ENCODE results near the gene FZD7. TPM values are rescaled to one million over a fixed set of nuclear protein-coding genes. Genes with fewer than 3 reads are reported as not detected.

Gene FZD7
- total RNA-seq, 2 donors from 2014 or later: 16.1 to 26.1 TPM

GRCh38 chr2:202039278-202040078 is 5.8 kb downstream of the FZD7 start:
- no peak for TF ChIP-seq POLR2AphosphoS5 (IDR thresholded peaks at IDR 0.05)
- no peak for TF ChIP-seq CTCF (IDR thresholded peaks at IDR 0.05)
- TF ChIP-seq POLR2A (IDR thresholded peaks at IDR 0.05): no peak
- 11% methylated on average over 13 of the region's 13 CpGs for WGBS
- Histone ChIP-seq H3K27me3 (replicated peaks; ENCODE audit: insufficient read depth) (no peaks in the 10 kb centered on the region), H3K9me3 (no peaks in the 10 kb centered on the region), H3K4me3 (no peak overlapping the region), H3K4me1 (replicated peaks) (no peaks in the 10 kb centered on the region), H3K36me3 (no peaks in the 10 kb centered on the region), H3K27ac (peak overlapping the region; percentile 90 to 95)
- intact Hi-C loops (cut with DNase I): loop anchor here (5.0 kb wide), 2 partner anchors 113 to 133 kb away; no protein-coding TSS in a partner anchor
- peak; percentile 9 for DNase-seq (ENCODE audit: low spot score)

DNA sequence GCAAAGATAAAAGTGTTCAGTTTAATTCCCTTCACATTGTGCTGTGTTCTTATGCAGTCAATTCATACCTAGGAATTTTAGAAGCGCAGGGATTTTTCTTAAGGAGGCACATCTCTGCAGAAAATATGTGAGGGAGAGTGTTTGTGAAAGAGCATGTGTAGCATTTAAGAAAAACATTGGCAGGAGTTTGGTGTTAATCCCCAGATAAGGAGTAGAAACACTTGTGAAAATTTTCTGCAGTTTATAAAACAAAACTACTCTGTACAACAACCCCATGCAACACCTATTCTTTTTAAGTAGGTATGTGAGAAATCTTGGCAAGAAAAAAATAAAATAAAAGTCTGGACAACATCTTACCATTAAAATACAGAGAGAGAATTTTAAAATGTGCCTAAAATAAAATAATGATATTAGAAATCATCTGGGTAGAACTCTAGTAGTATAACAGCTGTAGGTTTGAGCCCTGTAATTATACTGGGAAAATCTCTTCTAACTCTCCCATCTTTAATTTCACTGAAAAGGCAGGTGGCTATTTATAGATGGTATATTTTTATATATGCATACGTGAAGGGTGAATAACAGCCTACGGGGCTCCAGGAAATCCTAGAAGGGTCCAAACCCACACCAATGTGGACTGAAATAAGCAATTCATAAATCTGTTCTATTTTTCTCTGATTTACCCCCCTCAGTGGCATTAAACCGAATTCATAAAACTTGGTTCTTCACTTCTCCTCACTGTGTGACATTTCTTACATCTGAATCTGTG is 6.6 kb downstream of the FZD7 start:
- TF ChIP-seq POLR2AphosphoS5 (IDR thresholded peaks at IDR 0.05) (no peak), CTCF (IDR thresholded peaks at IDR 0.05) (no peak), POLR2A (IDR thresholded peaks at IDR 0.05) (no peak)
- peak overlapping the region in 1 of 2 donors; percentile 95 for H3K27ac ChIP-seq
- H3K9me3 ChIP-seq: no peaks in the 10 kb centered on the region
- H3K4me1 ChIP-seq (replicated peaks): no peaks in the 10 kb centered on the region
- intact Hi-C loops (cut with DNase I): no loop called here
- no peaks in the 10 kb centered on the region for H3K36me3 ChIP-seq
- H3K27me3 ChIP-seq (replicated peaks; ENCODE audit: insufficient read depth): no peaks in the 10 kb centered on the region
- no peak overlapping the region for H3K4me3 ChIP-seq
- WGBS: 49% methylated on average over 4 of the region's 4 CpGs
- no peak for DNase-seq (ENCODE audit: low spot score)

DNA sequence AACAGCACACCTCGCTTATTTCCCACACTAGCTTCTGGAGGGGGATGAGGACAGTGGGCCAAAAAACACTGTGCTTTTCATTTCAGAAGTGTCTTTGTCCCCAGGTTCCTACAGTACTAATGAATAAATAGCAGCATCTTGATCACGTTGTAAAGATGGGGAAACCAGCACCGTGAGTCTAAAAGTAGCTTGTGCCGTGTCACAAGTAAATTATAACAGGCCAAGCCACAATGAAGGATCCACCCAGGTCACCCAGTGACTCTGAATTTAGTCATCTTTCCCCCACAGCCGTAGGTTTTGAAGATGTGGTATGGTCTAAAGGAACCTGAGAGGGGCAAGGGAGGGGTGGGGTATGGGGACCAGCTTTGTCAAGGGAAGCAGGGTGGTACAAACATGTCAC is 8.8 kb downstream of the FZD7 start:
- H3K27me3 ChIP-seq (replicated peaks; ENCODE audit: insufficient read depth): no peaks in the 10 kb centered on the region
- H3K9me3 ChIP-seq: no peaks in the 10 kb centered on the region
- H3K4me1 ChIP-seq (replicated peaks): no peaks in the 10 kb centered on the region
- no peaks in the 10 kb centered on the region for H3K36me3 ChIP-seq
- TF ChIP-seq POLR2AphosphoS5 (IDR thresholded peaks at IDR 0.05) (no peak), POLR2A (IDR thresholded peaks at IDR 0.05) (no peak), CTCF (IDR thresholded peaks at IDR 0.05) (no peak)
- intact Hi-C loops (cut with DNase I): no loop called here
- WGBS: 91% methylated on average over 5 of the region's 5 CpGs
- no peak for DNase-seq (ENCODE audit: low spot score)
- H3K4me3 ChIP-seq: no peak overlapping the region
- H3K27ac ChIP-seq: no peak overlapping the region

DNA sequence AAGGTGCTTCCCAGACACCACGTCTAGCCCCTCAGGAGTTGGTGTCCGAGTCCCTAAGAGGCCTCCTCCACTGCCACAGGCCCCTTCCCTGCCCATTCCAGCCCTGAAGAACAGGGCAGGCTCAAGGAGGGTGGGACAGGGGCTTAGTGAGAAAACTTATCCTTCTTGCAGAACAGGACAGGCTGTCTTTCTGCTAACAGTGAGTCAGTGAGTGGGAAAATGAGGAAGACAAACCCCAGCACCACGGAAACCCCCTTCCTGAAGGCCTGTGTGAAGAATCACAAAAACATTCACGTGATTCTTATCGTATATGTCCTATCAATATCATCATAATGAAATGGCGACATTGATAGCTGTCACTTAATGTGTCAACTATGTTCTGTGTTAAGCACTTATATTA is 9.8 kb downstream of the FZD7 start:
- Histone ChIP-seq H3K9me3 (no peaks in the 10 kb centered on the region), H3K36me3 (no peaks in the 10 kb centered on the region), H3K27me3 (replicated peaks; ENCODE audit: insufficient read depth) (no peaks in the 10 kb centered on the region), H3K27ac (no peak overlapping the region), H3K4me3 (no peak overlapping the region), H3K4me1 (replicated peaks) (no peaks in the 10 kb centered on the region)
- WGBS: 81% methylated on average over 6 of the region's 6 CpGs
- no peak for DNase-seq (ENCODE audit: low spot score)
- intact Hi-C loops (cut with DNase I): no loop called here
- TF ChIP-seq CTCF (IDR thresholded peaks at IDR 0.05): no peak
- TF ChIP-seq POLR2AphosphoS5 (IDR thresholded peaks at IDR 0.05): no peak
- no peak for TF ChIP-seq POLR2A (IDR thresholded peaks at IDR 0.05)
